NCI-H460 (cell line): Measurements from ENCODE around the gene CAMTA1. TPM values are rescaled to one million over a fixed set of nuclear protein-coding genes. Genes with fewer than 3 reads are reported as not detected.

ENCODE experiments used
- DNase-seq: peaks from one replicate; pipeline ENCODE4 v3.0.0-alpha.2; 2016; ENCODE audit warnings: low read depth; ENCODE audit errors: extremely low read depth
- total RNA-seq: library from RNA; depleted of rRNA; stranded (reverse); fragments of >200 nt; shearing (Covaris generic); gene quantifications from 2 replicates; pipeline ENCODE4 v1.2.3, GENCODE V29; 2014

Gene CAMTA1
- total RNA-seq, 1 experiment from 2014 or later, result 39.9 TPM

DNA sequence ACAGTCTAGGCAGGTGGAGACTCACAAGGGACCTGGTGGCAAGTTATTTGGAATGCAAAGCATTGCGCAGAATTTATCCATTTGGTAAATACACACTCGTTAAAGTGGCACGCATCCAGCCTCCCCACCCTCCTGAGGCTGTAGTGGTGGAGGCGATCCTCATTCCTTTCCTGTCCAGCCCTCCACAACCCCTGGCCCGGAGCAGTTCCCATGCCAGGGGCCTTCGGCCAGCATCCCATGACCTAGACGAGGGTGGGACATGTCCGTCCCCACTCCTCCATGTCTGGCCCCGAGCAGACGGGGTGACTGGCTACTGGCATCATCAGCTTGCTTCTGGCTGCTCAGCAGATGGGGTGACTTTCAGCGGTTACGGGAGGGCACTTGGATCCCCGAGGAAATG, 704.3 kb downstream of the CAMTA1 start:
- DNase-seq, result no peak

DNA sequence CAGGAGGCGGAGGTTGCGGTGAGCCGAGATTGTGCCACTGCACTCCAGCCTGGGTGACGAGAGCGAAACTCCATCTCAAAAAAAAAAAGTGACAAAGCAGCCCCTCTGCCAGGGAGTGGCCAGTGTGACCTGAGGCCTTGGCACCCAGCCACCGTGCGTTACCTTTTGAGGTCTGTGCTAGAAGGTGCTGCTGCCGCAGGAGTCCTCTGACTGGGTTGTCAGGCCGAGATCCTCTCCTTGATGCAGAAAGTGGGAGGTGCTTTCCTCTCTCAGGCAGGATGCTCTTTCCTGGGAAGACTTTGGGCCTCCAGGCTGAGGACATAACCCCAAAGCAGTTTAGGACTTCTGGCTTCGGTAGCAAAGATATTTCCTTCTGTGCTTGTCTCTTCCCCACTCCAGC, 705.3 kb downstream of the CAMTA1 start:
- DNase-seq, result no peak

DNA sequence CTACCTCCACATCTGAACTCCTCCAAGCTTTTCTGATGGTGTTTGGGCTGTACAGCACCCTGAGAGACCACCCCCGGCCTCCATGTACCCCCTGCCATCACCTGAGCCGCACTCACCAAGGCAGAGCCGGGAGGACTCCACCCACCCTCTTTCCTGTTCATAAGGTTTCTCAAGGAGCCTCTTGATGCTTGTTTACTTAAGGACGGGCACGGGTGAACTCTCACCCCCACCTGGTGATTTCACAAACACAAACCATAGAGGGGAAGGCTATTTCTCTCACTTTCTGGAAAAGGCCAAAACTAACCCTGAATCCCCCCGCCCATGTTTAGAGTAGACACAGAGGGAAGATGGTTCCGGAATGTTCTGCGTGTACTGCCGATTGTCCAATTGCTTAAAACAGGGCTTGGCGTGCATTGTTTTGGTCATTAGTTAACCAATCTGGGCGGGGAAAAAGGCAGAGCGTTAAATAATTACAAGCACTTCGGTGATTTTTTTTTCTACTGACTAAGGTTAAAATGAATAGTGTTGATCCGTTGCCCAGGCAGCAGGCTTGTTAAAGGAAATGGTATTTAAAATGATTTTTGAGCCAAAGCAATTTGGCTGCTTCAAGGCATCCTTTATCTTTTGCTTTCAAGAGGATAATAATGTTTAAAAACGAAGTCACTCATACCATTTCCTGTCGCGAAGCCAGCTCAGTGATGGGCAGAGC, 706.0 kb downstream of the CAMTA1 start:
- DNase-seq, result no peak

DNA sequence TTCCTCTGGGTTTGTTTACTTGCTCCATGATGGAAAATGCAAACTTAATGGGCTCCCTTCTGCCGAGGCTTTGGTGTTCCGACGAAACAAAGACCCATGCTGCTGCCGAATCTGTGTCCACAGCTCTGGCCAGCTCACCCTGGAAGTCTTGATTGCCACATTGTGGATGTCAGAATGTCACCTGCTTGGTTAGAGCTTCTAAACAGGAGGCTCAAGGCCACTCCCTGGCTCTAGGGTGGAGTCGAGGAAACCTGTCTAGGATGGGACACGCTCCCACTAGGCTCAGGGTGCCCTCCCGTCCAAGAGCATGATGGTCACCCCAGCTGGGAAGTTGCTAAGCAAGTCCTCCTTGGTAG, 706.5 kb downstream of the CAMTA1 start:
- no peak for DNase-seq

GRCh38 chr1:7493711-7494454, 708.6 kb downstream of the CAMTA1 start:
- no peak for DNase-seq

- no peak for DNase-seq
Measured at GRCh38 chr1:7495962-7496361, 710.7 kb downstream of the CAMTA1 start.

DNA sequence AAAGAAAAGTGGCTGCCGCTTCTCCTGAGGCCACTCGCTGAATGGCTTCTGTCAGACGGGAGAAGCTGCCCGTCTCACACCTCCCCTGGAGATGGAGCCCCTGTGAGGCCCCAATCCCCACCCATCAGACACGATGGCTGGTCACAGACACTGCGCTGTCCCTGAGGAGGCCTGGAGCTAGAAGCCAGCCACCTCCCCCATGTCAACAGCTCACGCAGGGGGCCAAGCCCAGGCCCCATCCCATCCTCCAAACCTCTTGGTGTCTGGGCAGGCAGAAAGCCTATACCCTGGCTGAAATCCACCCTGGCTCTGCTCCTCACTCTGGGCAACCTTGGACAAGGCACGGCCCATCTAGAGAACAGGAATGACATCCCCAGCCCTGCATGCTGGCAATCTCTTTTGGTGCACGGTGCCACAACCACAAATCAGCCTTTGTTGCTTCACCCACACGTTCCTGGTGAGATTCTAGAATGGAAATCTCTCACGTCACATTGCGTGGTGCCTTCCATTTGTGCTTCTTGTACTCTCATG, 711.9 kb downstream of the CAMTA1 start:
- no peak for DNase-seq

DNA sequence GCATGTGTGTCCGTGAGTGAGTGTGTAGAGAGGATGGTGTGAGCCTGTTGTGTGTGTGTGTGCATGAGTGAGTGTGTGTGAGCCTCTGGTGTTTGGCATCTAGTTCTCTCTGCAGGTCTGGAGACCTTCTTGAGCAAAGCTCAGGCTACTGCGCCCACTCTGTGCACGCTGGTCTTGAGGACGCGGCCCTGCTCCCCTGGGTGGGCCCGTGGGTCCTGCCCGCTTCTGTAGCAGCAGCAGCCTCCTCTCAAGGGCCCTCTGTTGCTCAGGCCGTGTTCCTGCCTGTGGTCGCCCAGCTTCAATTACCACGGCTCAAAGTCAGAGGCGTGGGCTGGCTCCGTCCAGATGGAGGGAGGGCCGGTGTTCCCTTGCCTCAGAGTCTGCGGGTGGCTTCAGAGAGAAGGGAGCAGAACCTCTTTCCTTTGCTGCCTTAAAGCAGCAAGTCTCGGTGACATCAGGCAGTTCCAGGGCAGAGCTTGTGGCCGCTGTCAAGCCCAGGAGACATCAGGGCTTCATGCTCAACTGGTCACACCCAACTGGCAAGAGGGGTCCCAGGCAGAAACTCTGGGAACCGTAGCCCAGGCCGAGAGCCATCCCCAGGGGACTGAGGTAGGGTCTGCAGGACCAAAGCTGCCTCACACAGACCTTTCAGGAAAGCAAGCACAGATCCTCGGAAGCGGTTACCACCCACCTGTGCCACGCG, 715.3 kb downstream of the CAMTA1 start:
- no peak for DNase-seq

GRCh38 chr1:7501084-7501491, 715.8 kb downstream of the CAMTA1 start:
- no peak for DNase-seq

- DNase-seq, result no peak
Measured at GRCh38 chr1:7501723-7502603, 716.7 kb downstream of the CAMTA1 start.

- no peak for DNase-seq
Measured at GRCh38 chr1:7503691-7504437, 718.6 kb downstream of the CAMTA1 start.

- no peak for DNase-seq
Measured at GRCh38 chr1:7504438-7504720, 719.1 kb downstream of the CAMTA1 start.

GRCh38 chr1:7505094-7505770, 720.0 kb downstream of the CAMTA1 start:
- no peak for DNase-seq

DNA sequence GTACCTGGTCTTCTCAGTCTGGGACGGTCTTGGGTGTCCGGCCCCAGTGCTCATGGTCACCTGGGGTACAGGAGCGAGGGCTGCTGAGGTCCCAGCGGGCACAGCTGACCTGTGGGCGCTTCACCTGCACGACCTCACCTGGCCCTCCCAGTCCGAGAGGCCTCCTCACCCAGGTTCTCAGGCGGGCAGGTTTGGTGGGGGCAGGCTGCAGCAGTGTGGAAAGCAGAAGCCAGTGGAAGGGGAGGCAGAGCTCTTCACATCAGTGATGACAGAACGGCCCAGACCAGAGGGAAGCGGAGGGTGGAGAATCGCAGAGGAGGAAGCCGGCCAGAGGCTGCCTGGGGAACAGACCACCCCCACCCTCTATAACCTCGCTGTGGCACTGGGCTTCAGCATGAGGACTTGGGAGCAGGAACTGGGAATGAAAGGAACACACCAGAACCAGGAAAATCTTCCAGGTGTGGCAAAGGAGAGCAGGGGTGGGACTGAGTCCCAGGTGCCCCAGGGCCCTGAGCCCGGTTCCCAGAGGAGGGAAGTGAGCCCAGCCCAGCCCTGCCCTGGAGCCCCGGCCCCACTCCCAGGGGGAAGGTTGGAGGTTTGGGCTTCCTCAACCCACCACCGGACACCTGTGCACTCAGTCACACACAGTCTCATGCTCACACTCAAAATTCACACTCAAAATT, 720.7 kb downstream of the CAMTA1 start:
- DNase-seq, result no peak

- DNase-seq, result no peak
Measured at GRCh38 chr1:7506454-7507284, 721.4 kb downstream of the CAMTA1 start.

GRCh38 chr1:7507285-7508019, 722.2 kb downstream of the CAMTA1 start:
- DNase-seq, result no peak
